Stimulated activated CD8-positive, alpha-beta memory T cell treated with anti-CD3 and anti-CD28 coated beads, Interleukin-4, amount 100 ng/mL, for 48 hours (primary cell): ENCODE measurements around the gene NEDD4L.
"Not testable (repeated sequence)": the region's sequence is repeated elsewhere in the genome, so short reads cannot be mapped to it uniquely, and the experiment has no call there.

Source experiments
- DNase-seq: peaks from one replicate; pipeline ENCODE4 v3.0.0-alpha.2; 2020

Gene NEDD4L

DNA sequence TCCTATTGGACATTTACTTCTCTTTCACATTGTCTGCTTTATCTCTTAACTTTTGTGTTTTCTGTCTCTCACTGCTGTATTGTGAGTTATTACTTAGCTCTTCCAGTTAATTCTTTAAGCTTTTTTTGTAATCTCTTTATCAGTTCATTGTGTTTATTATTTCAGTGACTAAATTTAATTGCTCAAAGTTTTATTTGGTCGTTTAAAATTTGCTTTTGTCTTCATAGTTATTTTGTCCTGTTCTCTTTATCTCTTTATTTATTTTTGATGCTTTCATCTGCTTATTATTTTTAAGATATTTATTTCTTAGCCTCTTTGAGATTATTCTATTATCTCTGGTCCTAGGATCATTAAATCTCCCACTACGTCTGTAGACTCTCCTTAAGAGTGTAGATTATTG is 316.3 kb downstream of the NEDD4L start:
- DNase-seq, result no peak

DNA sequence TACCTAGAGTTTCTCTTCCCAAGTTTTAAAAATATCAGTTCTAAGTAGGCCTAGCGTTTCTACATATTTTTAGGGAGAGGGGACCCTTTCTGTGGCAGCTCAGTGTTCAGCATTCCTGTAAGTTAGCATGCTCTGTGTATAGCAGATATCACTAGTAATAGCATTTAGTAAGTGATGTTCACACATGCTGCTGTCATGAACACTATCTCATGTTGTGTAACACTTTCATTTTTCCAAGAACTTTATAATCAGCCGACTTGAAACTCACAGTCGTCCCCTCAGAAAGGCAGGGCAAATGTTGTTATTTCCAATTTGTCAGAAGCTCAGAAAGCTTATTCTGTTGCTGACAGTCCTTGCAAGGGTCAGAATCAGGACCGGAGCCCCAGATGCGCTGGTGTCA is 317.2 kb downstream of the NEDD4L start:
- DNase-seq, result no peak

DNA sequence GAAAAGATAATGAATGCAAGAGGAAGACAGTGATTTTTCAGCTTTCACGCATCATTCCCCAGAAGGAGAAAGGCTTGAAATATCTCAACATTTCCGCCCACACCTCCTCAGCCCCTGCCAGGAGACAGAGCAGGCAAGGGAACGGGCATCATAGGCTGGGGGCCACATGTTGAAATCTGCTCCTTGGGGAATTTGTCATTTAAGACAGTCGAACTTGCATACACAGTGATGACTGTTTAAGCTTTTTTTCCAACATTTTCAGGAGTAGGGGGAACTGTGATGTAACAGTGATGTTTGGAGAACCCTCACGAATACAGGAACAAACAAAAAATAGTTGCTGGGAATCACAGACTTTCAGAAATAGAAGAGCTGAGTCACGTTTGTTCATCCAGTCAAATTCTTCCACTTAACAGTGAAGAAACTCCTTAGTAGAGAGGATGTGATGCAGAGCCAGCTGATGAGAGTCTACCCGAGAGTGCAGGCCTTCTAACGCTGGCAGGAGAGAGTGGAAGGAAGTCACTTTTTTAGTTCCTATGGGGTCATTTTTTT is 318.1 kb downstream of the NEDD4L start:
- DNase-seq, result no peak

DNA sequence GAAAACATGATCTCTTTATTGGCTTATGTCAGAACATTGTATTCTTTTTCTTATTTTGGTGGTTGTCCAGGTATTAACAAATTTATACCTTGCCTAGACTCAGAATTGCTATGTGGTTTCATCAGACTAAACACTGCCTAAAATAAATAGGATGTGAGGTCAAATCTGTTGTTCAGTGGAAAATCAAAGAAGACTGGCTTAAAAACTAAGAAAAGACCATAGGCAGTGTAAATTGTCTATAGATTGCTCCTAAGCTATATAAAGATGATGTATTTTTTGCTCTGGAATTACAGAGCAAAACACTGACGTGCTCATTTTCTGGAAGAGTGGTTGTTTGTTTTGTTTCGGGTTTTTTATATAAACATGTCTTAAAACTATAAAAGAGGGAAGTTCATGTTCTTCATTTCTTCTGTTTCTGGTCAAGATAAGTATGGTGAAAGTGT is 318.8 kb downstream of the NEDD4L start:
- DNase-seq, result no peak

DNA sequence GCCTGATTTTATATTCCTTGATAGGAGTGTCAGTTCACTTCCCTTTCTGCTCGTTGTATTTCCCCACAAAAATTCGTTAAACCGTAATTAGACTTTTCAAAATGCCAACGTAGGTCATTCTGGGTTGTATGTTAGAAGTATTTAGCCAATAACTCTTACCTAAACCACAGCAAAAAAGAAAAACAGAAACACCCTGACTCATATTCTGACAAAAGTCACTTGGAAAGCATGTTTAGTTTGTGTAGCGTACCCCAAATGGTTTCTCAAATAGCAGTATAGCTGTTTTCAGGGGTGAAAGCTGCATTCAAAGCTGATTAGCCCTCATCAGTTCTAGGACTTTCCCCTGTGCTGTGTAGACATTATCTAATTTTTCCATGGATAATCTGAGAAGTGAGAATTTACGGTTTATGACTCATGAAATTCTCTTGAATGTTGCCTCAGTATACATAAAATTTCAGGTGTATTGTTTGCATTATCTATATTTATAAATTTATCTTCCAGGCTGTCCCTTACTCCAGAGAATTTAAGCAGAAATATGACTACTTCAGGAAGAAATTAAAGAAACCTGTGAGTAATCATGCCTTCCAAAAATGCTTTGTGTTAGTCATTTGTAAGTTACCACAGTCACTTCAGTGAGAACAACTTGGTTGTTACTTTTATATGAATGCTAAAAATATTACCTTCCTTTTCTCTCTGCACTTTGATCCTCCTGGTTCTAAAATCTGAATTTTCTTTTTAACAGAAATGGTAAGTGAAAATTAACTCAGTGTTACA is 319.9 kb downstream of the NEDD4L start:
- no peak for DNase-seq

DNA sequence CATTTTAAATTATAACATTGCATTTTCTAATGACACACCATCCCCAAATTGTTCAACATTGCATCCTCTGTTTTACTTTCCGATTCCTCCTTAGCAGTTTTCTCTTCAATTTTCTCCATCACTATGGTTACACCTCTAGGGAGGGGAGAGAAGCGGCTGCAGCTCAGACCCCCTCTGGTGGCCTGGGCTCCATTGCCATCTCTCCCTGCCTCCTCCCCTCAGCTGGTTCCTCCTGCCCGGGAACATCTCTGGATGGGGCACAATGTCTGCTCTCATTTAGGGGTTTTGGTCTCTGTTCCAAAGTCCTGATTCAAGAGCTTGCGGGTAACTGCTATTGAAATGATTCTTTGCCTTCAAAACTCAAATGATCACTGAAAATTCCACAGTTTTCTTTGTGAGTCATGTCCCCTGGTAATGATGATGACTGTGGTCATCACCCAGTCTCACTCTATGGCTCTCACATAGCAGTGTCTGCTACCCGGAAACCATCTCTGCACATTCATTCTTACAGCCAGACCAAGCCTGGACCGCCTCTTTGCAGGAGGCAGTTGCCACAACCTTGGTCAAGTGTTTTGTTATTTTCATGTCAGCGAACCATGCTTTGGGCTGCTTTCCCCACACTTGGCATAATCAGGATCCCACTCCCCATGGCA is 321.0 kb downstream of the NEDD4L start:
- DNase-seq, result no peak

DNA sequence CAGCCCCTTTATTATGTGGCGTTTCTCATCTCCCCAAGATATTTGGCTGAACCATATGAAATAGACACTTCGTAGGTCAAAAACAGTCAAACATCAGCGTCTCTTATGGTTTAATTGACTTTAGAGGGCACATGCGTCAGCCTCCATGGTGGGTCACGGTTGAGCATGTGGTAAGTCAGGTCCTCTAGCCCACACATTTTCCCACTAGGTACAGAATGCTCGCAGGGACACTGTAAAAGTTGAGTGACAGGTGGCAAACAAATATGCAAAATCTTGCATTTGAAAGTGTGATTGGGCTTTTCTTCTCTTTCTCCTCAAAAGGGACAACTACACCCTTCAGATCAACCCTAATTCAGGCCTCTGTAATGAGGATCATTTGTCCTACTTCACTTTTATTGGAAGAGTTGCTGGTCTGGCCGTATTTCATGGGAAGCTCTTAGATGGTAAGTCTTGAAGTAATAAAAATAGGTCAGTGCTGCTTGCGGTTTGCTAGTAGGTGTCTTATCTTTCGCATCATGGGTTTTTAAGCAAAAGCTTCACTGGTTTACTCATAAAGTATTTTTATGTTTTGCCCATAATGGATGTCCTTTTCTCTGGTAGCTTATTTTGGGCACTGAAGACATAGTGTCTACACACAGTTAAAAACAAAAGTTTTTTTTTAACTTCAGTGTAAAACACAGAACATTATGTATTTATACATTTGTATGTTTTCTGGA is 323.6 kb downstream of the NEDD4L start:
- no peak for DNase-seq

DNA sequence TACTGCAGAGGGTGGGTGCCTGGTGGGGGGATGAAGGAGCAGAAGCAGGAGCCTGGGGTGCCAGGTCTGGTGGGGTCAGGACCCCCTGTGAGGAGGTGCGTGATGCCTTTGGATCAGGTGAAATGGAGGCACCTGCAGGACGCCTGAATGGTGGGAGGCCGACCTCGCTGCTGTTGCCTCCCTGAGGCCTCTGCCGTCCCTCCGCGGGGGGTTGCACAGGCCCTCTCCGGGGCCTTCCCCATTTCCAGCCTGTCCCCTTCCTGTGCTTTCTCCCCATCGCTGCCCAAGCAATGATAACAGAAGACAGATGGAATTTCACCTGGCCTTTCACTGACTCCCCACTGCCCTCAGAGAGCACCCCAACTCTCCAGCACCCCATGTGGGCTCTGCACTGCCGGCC is 325.6 kb downstream of the NEDD4L start:
- DNase-seq, result no peak

DNA sequence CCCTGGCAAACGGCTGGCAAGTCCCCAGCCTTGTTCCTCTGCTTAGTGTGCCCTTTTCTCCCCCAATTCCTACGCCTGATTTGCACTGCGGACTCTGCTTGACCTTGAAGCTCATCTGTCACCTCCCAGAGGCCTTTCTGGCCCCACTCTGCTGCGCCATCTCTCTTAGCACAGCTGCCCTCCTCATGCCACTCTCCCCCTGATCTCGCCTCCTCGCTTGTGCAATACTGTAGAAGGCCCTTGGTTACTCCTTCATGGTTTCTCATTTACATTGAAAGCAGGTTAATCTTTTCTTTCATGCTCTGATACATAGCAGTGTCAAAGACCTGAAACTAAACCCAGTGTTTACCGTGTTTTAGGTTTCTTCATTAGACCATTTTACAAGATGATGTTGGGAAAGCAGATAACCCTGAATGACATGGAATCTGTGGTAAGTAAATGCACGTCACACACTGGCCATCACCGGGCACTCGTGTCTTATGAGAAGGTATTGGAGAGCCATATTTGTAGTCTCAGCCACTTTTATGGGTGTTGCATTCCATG is 326.1 kb downstream of the NEDD4L start:
- DNase-seq, result no peak

DNA sequence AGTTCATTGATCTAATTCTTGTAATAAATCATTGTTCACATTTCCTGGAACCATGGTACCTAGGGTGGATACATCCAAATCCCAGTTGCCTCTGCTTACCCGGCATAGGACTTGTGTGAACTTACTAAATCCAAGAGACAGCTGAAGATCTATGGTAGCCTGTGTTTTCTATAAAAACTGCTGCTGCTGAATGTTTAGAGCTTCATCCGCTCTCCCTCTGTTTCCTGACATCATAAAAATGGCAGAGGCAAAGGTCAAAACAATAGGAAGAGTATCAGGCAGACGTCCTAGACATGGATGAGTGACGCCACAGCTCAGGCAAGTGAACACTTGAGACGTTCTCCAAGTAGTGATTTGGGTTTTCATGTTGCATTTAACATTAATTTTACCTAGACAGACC is 326.6 kb downstream of the NEDD4L start:
- DNase-seq, result no peak

DNA sequence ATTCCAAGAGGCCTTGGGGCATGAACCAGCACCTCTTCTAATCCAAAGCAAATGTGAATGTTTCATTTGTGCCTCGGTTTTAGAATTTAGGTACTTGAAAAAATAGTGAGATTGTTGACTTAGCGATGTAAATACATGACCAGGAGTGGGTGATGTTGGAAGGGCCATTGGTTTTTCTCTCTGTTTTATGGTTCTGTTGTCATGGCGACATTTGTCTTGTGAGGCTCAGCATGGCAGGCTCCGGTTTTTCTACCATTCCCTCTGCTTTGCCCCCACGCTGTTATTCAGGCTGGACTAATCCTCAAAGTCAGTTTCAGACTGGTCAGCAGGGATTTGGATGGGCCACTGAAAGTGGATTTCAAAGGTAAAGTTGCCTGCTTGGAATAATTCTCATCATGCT is 329.5 kb downstream of the NEDD4L start:
- DNase-seq, result no peak

DNA sequence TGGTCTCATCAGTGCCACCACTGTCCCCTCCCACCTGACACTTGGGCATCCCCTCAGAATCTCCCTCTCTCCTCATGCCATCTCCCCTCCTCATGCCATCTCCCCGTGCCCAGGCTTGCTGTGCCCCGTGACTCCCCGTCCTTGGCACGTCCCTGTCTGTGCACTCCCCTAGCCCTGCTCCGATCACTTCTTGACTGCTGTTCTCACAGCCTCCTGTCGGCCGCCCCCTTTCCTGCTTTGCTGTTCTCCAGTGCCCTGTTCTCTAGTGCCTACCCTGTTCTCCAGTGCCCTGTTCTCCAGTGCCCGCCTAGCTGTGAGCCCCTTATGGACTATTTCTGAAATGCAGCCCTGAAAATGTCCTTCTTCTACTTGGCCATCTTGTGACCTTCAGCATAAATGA is 331.0 kb downstream of the NEDD4L start:
- DNase-seq, result no peak

DNA sequence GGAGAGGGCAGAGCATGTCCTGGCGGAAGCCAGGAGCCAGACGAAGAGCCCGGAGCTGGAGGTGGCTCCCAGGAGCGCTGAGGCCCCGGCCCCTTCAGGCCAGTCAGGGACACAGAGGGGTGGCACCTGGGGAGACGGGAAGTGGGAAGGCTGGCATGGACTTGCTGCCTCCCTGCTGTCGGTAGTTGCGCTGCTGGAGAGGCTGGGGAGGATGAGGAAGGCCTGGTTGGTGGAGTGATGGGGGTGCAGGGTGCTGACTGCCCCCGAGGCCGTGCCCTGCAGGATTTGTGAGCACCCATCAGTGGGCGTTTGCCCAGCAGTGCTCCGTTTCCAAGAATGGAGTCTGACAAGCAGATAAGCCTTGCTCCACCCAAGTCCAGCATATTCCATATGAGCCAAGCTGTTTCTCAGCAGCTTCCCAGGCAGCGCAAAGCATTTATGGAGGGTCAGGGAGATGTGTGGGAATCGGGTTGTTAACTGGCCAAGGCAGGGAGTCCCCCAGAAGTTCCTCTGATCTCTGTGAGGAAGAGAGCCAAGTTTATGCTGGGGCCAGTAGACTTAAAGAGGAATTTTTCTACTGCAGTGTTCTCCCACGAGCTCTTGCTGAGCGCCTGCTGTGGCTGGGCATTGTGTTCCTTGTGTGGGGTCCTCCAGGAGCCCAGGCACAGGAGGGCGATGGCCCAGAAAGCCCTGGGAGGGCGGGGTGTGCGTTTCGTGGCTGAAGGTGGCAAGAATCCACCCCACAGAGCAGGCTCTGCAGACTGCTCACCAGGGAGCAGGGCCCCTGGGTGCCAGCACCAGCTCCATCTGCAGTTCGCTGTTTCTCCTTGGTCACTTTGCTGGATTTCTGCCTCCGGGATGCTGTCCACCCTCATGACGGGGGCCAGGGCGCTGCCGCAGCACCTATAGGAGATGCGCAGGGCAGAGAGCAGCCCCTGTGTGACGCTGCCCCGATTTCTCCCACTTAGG is 334.7 kb downstream of the NEDD4L start:
- no peak for DNase-seq

DNA sequence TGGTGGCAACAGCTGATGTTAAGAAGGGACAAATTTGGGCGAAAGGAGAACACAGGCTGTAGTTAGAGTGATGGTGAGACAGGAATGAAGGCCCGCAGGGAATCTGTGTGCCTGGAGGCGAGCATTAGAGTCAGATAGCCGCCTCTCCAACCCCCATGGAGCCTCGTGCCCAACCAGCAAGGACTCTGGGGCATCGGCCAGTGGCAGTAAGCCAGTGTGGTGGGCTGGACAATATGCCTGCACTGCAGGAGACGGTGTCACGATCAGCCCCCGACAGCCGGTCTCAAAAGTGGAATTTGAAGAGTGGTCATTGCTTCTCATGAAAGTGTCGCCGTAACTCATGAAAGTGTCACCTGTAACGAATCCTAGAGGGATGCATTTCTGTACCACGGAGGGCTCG is 335.4 kb downstream of the NEDD4L start:
- DNase-seq, result no peak

DNA sequence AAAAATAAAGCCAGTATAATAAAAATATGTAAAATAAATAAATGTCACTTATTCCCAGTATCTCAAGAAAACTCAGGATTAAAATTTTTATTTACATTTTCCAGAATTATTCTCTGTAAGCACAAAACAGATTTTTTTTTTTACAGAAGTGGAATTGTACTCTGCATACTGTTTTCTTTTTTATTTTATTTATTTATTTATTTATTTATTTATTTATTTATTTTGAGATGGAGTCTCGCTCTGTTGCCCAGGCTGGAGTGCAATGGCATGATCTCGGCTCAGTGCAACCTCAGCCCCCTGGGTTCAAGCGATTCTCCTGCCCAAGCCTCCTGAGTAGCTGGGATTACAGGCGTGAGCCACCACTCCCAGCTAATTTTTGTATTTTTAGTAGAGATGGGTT is 336.1 kb downstream of the NEDD4L start:
- DNase-seq, result not testable (repeated sequence)

DNA sequence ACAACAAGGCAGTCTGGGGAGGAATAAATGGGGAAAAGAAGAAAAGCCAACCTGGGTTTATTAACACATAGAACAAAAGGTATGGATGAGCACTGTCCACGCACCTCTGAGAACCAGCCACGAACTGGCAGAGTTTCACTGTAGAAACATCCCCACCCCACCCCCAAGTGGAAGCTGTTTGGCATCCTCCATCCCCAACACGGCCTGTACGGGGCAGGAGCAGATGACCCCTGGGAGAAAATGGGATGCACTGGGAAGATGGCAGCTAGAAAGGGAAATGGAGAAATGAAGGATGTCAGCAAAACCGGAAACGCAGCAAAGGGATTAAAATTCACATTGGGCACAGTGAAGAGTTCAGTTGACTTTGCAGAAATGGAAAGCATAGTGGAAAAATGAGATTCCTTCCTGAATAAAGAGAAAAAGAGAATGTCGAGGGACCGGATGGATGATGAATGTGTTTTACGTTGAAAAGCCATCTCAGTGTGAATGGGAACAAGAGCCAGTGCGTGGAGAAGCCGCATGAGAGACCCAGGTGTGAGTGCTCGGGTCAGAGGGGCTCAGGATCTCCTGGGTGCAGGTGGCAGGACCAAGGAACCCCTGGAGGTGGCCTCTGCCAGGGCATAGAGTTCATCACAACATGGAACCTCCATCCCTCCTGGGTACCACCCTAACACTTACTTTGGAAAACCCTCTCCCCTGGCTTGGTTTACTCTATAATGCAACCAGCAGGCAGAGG is 337.8 kb downstream of the NEDD4L start:
- no peak for DNase-seq

DNA sequence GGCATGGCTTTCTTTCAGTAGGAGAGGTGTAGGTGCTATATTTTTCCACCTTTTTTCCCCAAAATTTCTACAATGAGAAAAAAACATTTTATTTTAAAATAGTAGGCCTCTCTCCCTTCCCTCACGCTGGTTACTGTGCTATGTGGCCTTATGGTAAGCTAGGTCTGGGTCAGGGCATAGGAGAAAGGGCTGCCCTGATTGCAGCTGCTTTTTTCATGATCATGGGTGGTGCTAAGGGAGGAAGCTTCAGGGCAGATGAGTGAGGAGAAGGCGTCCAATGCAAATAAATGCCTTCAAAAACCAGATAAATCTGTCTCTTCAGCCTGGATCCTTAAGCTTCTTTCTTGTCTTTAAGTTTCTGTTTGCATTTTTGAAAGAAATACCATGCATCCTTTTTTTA is 338.4 kb downstream of the NEDD4L start:
- no peak for DNase-seq

DNA sequence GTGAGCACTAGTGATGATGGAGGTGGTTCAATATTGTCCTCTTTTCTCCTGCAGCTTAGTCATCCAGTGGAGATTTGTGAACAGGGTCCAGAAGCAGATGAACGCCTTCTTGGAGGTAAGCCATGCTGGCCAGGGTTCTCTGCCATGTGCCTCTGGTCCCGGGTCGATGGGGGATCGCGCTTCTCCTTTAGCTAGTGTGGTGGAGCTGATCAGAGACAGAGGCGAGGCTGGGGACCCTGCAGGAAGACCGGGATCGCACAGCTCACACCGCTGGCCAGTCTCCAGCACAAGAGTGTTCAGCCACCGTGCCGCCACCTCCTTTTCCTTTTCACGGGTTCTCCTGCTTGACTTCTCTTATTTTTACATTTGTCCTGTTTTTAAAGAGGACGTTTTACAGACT is 341.4 kb downstream of the NEDD4L start:
- no peak for DNase-seq

DNA sequence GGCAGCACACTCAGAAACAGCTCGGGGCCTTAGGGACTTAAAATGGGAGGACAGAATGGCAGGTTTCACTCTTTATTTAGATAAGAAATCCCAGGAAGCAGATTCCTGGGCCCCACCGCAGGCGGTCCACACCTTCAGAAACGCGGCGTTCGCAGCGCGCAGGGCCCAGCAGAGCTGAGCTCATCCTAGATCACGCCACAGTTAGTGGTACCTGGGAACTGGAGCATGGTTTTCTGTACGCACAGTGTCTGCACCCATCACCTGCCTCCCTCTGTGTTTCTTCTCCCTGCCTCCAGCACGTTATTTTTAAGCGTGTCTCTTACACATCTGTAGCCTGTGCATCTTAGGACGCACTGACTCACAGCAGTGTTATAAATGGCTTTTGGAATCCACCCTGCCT is 342.8 kb downstream of the NEDD4L start:
- no peak for DNase-seq

DNA sequence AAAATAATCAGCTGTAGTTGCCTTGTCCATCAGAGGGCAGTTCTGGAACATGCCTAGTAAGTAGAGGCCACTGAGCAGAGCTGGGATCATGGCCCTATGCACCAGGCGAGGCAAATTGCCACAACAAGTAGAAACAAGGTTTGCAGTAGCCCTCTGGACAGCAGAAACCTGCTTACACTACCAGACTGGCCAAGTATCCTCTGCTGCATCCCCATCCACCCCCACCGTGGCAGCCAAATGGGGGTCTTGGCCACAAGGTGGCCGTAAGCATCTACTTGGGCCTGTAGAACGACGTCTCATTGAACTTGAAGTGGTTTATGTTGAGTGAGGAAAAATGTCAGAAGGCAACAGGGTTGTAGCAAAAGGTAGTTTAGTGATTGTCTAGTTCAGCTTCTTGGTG is 343.7 kb downstream of the NEDD4L start:
- no peak for DNase-seq

DNA sequence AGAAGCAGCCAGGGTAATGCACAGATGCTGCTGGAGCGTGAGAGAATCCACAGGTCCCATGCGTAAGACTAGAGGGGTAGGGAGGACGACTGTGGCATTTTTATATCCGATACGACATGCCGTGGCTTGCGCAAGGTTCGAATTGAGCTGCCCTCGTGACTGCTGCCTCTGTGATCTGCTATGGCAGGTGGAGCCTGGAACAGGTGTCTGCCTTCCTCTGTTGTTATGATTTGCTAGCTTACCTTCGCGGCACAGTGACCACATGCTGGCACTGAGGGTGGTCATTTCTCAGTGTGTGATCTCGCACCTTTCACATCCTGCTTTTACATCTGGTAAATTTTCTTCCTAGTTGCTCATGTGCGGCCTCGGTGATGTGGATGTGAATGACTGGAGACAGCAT is 344.7 kb downstream of the NEDD4L start:
- no peak for DNase-seq

DNA sequence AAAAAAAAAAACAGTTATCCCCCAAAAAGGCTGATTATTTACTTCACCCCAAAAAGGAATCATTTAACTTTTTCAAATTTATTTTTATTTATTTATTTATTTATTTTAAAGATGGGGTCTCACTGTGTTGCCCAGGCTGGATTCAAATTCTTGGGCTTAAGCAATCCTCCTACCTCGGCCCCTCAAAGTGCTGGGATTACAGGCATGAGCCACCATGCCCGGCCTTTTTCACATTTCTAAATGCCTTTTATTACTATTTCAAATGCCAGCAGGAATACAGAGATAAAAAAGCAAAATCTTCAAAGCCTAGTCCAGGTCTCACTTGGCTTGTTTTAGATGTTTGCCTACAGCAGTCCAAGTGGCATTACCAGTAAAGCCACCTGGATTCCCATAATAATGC is 345.7 kb downstream of the NEDD4L start:
- no peak for DNase-seq
